Testis (tissue), 3 donors: ENCODE data around the gene MAP7. TPM values are rescaled to one million over a fixed set of nuclear protein-coding genes. Genes with fewer than 3 reads are reported as not detected.
A peak's percentile ranks its signal among the peaks of the same experiment; 100 is the strongest.

ENCODE experiments used
- DNase-seq: peaks from one replicate; pipeline ENCODE4 v3.0.0-alpha.2; 2019
- H3K27ac ChIP-seq, 2 donors: fragments of 200-600 bp; sonication (generic); one replicate each; pipeline ENCODE4 v1.5.1; 2019
- H3K27me3 ChIP-seq: fragments of 200-600 bp; sonication (generic); one replicate; pipeline ENCODE4 v1.5.1; 2019
- H3K36me3 ChIP-seq: fragments of 200-600 bp; sonication (generic); one replicate; pipeline ENCODE4 v1.5.1; 2017; ENCODE audit warnings: low read depth; ENCODE audit errors: missing control alignments
- H3K4me1 ChIP-seq: fragments of 200-600 bp; sonication (generic); one replicate; pipeline ENCODE4 v1.5.1; 2019
- H3K4me3 ChIP-seq, 2 donors: fragments of 200-600 bp; sonication (generic); one replicate each; pipeline ENCODE4 v1.5.1; 2017 to 2019
- H3K9me3 ChIP-seq: fragments of 200-600 bp; sonication (generic); one replicate; pipeline ENCODE4 v1.5.1; 2017
- CTCF ChIP-seq, 3 experiments: fragments of 450-650 bp in 2 of 3; fragments of 200-600 bp in 1 of 3; sonication (generic) in 1 of 3; IDR thresholded peaks; one replicate each; pipeline ENCODE4 v1.5.1; 2016 to 2019; ENCODE audit warnings: antibody characterized with exemption in 3 of 3, mild to moderate bottlenecking in 2 of 3, moderate library complexity in 1 of 3
- POLR2A ChIP-seq: fragments of 450-650 bp; IDR thresholded peaks from one replicate; pipeline ENCODE4 v1.6.1; 2017; ENCODE audit warnings: antibody characterized with exemption, mild to moderate bottlenecking, moderate library complexity
- WGBS, 2 donors: methylation state at CpG; one replicate each; pipeline ENCODE4 v1.1.5; 2018; 5-methylcytosine and 5-hydroxymethylcytosine counted together
- intact Hi-C: fragments of 100-400 bp; cut with DNase I; formaldehyde crosslinking; loops from one replicate; pipeline ENCODE4 v1.15.1; 2023; ENCODE audit warnings: low total_unique reads
- polyA plus RNA-seq: library from polyadenylated mRNA; stranded (reverse); fragments of 350-450 nt; fragmentation: Illumina TruSeq; extraction: RNeasy Lipid Tissue Mini Kit (QIAGEN cat#74804); gene quantifications from one replicate; pipeline ENCODE4 v1.2.3, GENCODE V29; 2014; ENCODE audit warnings: low read depth, low replicate concordance; ENCODE audit not compliant: insufficient read depth
- total RNA-seq, 2 donors: library from RNA; depleted of rRNA; stranded (reverse); fragments of >200 nt; gene quantifications; one replicate each; pipeline ENCODE4 v1.2.3, GENCODE V29; 2016

MAP7 gene
- total and polyA plus RNA-seq, 3 donors from 2014 or later = 38.5 to 61.4 (median 48.7) TPM

- H3K27me3 ChIP-seq = no peaks in the 10 kb centered on the region
- H3K4me3 ChIP-seq = no peak overlapping the region
- DNase-seq = no peak
- WGBS, 2 donors = 70 to 89% methylated on average over 6 of the region's 6 CpGs
- H3K36me3 ChIP-seq = no peaks in the 10 kb centered on the region
- no peak overlapping the region for H3K27ac ChIP-seq
- intact Hi-C loops = no loop called here
- H3K9me3 ChIP-seq = no peaks in the 10 kb centered on the region
- TF ChIP-seq POLR2A = no peak
- no peak for TF ChIP-seq CTCF (IDR thresholded peaks at IDR 0.05)
- no peaks in the 10 kb centered on the region for H3K4me1 ChIP-seq
Measured at GRCh38 chr6:136317971-136318370, 232.3 kb downstream of the MAP7 start.

- Histone ChIP-seq H3K9me3 (no peaks in the 10 kb centered on the region), H3K4me3 (no peak overlapping the region), H3K27me3 (no peaks in the 10 kb centered on the region), H3K36me3 (no peaks in the 10 kb centered on the region), H3K27ac (no peak overlapping the region), H3K4me1 (no peaks in the 10 kb centered on the region)
- TF ChIP-seq CTCF (IDR thresholded peaks at IDR 0.05) = peak; percentile 68 to 72 (median 72)
- TF ChIP-seq POLR2A = no peak
- intact Hi-C loops = no loop called here
- DNase-seq = peak; percentile 69
- WGBS, 2 donors = 55 to 56% methylated on average over 5 of the region's 5 CpGs
Measured at GRCh38 chr6:136317021-136317694, 233.1 kb downstream of the MAP7 start.

- Histone ChIP-seq H3K27ac (no peak overlapping the region), H3K9me3 (no peaks in the 10 kb centered on the region), H3K4me3 (no peak overlapping the region), H3K36me3 (no peaks in the 10 kb centered on the region), H3K27me3 (no peaks in the 10 kb centered on the region), H3K4me1 (no peaks in the 10 kb centered on the region)
- DNase-seq = no peak
- 89 to 95% methylated on average over 4 of the region's 4 CpGs for WGBS, 2 donors
- no peak for TF ChIP-seq POLR2A
- no peak for TF ChIP-seq CTCF (IDR thresholded peaks at IDR 0.05)
- intact Hi-C loops = no loop called here
Measured at GRCh38 chr6:136315594-136315993, 234.6 kb downstream of the MAP7 start.

GRCh38 chr6:136312975-136313374 is 237.2 kb downstream of the MAP7 start:
- no peaks in the 10 kb centered on the region for H3K9me3 ChIP-seq
- no peak overlapping the region for H3K4me3 ChIP-seq
- no peaks in the 10 kb centered on the region for H3K4me1 ChIP-seq
- intact Hi-C loops = no loop called here
- WGBS, 2 donors = 91 to 97% methylated on average over 3 of the region's 3 CpGs
- H3K36me3 ChIP-seq = no peaks in the 10 kb centered on the region
- no peaks in the 10 kb centered on the region for H3K27me3 ChIP-seq
- DNase-seq = no peak
- H3K27ac ChIP-seq = no peak overlapping the region
- no peak for TF ChIP-seq POLR2A
- no peak for TF ChIP-seq CTCF (IDR thresholded peaks at IDR 0.05)

GRCh38 chr6:136309729-136310311 is 240.4 kb downstream of the MAP7 start:
- Histone ChIP-seq H3K36me3 (no peaks in the 10 kb centered on the region), H3K4me1 (no peaks in the 10 kb centered on the region), H3K27ac (no peak overlapping the region), H3K4me3 (no peak overlapping the region), H3K27me3 (no peaks in the 10 kb centered on the region), H3K9me3 (no peaks in the 10 kb centered on the region)
- WGBS, 2 donors = 94 to 100% methylated on average over 1 of the region's 1 CpG
- intact Hi-C loops = no loop called here
- DNase-seq = no peak
- TF ChIP-seq POLR2A = no peak
- no peak for TF ChIP-seq CTCF (IDR thresholded peaks at IDR 0.05)
